GM21737 (cell line): ENCODE results near the gene ANO6.

Source experiments
- ATAC-seq: cut with Tn5 transposase; IDR thresholded peaks from one replicate; pipeline ENCODE4 v1.9.1; 2021; ENCODE audit warnings: mild to moderate bottlenecking, moderate library complexity; ENCODE audit not compliant: unreplicated experiment

Gene ANO6

GRCh38 chr12:45342171-45342570 is 126.3 kb downstream of the ANO6 start:
- ATAC-seq = no peak

DNA sequence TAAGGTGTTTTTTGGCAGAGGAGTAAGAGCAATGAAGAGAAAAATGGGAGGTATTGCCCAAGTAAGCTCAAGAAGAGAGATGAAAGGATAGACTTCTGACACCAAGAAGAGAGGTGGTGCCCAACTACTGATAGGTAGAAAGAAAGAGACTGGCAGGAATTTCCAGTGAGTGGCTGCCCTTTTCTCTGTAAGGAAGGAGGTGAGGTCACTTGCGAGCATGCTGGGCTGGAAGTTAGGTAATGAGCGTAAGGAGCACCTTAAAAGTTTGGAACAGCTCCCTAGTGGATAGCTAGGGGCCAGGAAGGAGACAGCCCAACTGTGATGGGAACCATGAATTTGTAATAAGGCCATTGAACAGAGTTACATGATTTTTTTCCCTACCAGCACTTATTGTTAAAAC is 127.0 kb downstream of the ANO6 start:
- no peak for ATAC-seq

DNA sequence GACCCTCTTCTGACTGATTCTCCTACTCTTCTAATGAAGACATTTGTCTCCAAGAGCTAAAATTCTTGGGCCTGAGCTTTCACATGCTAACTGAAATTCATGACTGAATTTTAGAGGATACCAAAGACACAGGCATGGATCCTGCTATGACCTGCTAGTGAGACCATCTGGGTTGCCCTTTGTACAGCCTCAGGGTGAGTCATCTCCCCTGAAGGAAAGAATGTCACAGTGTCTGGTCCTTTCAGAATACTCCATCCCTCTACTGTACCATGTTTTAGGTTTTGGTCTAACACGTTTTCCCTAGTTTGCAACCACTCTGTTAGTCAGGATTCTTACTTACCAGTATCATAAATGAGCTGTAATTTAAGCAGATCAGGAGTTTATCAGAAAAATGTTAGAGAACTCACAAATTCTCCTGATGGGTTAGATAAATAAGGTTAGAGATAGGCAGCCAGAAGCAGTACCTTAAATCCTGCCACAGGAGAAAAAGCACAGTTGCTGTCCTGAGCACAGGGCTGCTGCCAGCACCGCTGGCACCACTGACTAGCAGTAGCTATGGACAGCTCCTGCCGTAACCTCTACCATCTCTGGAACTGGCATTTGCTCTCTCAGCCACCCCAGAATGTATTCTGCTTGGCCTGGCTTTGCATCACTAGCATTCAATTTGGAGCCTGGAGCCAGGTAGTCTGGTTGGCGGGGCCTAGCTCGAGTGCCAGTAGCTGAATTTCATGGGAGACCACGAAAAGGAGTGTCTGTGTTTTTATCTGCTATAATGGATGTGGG is 127.6 kb downstream of the ANO6 start:
- no peak for ATAC-seq

- ATAC-seq = no peak
Observed at GRCh38 chr12:45348311-45348710, 132.4 kb downstream of the ANO6 start.

DNA sequence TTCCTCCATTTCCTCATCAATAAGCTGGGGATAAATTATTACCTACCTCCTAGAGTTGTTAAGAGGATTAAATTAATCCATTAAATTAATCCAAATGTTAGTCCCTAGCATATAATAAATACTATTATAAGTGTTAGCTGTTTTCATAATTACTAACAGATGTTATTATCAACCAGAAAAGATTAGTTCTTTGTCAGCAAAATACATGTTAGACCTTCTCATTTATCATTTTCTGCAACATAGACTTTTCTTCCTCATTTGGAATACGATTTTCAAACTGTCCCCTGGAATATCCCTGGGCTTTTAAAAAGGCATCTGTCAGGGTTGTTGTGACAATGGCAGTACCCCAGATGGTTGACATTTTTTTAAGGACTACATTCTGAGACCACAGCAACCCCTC is 133.1 kb downstream of the ANO6 start:
- no peak for ATAC-seq

DNA sequence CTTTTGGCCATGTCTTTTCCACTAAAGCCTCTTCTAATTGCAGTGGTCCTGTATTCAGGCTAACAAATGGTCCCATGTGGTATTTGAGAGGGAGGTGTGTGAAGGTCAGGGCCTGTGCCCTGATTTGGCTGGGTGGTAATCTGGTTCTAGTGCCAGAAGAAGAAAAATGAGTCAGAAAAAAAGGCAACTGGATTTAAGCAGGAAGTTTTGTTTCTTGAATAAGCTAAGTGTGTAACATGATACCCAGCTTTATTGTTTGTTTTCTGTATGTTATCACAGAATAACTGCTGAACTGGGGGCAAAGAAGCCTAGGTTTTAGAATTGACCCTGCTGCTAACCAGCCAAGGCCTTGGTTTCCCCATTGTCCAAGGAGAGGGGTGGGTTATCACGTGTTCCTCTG is 134.0 kb downstream of the ANO6 start:
- no peak for ATAC-seq

GRCh38 chr12:45350861-45351260 is 135.0 kb downstream of the ANO6 start:
- ATAC-seq = no peak

DNA sequence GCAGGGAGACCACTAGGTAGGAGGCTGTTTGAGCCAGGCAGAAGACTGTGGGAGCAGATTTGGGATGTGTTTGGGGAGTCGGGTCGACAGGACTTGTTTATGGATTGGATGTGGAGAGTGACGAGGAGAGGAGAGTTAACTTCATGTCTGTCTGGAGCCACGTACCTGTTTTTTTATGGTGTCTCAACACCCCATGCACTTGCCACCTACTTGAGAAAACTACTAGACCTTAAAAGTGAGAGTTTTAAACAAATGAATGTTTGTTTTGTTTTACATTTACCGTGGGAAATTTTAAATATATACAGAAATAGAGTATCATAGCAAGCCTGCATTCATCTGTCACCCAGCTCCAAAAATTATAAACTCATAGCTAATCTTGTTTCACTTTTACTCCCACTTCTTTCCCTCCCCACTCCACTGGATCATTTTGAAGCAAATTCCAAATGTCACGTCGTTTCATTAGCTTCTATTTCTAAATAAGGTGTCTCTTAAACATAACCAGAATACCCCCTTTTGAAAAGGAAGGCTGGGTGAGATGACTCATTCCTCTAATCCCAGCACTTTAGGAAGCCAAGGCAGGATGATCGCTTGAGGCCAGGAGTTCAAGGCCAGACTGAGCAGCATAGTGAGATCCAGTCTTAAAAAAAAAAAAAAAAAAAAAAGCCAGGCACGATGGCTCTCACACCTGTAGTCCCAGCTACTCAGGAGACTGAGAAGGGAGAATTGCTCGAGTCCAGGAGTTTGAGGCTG is 136.2 kb downstream of the ANO6 start:
- no peak for ATAC-seq

DNA sequence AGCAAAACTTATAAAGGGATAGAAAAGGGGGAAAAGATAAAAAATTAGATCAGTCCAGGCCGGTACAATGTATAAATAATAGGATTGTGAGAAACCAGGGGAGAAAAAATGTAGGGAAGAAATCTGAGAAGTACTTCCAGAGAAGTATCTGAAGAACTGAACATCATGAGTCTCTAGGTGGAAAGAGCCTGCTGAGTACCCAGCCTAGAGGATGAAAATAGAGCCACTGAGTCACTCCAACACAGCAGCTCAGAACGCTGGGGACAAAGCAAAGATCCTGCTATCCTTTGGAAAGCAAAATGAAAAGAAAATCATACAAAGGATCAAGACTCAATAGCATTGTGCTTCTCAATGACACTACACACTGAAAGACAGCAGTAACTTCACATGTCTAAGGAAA is 138.0 kb downstream of the ANO6 start:
- no peak for ATAC-seq

GRCh38 chr12:45354399-45354798 is 138.5 kb downstream of the ANO6 start:
- peak; percentile 96 for ATAC-seq

DNA sequence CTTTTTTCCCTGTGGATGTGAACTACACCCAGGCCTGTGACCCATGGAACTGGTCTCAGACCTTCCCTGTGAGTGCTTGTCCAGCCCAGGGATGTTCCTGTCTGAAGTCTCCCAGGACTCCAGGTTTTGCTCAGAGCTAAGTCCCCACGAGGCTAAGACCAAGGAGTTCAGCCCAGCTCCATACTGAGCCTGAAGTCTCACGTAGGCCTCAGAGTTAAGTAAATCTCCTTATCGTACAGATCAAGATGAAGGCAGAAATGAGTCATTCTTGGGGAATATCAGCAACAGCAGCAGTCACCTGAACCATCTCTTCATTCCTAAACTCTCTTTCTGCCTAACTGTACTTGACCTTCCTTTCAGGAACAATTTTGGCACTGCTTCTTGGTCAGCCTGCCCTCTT is 139.8 kb downstream of the ANO6 start:
- no peak for ATAC-seq

DNA sequence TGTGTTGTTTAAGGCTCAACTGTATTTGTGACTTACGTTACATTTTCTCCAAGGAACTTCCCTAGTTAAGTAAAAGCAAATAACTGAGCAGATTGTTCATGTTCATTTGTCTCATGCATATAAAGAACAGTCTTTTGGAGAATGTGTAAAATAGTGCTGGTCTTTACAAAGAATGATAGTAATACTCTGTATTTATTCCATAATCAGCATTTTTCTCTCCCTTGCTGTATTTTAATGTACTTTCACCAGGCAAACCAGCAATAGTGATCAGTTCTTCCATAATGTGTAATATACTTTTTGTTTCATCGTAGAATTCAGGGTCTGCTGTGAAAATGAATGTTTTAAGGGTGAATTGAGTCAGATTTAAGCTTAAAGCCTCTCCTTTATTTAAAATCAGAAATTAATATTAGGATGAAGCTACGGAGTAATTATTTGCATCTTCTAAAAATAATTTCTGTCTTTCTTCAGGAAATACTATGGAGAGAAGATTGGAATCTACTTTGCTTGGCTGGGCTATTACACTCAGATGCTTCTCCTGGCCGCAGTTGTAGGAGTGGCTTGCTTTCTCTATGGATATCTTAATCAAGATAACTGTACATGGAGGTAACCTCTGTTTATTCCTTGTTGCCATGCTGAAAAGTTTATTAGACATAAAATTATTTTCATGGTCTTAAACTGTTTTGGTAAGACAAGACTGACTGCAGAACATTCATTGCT is 141.1 kb downstream of the ANO6 start:
- ATAC-seq = no peak

- no peak for ATAC-seq
Observed at GRCh38 chr12:45357539-45358417, 141.9 kb downstream of the ANO6 start.

DNA sequence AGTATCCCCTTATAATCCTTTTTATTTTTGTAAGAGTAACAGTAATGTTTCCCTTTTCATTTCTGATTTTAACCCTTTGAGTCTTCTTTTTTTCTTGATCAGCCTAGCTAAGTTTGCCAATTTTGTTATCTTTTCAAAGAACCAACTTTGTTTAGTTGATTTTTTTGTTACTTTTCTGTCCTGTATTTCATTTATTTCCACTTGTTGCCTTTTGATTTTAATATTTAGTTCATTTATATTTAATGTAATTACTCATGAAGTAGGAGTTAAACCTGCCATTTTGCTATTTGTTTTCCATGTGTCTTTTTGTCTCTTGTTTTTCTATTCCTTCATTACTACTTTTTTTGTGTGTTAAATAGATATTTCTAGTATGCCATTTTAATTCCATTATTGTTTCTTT is 146.4 kb downstream of the ANO6 start:
- ATAC-seq = no peak

GRCh38 chr12:45363903-45364302 is 148.0 kb downstream of the ANO6 start:
- ATAC-seq = no peak

DNA sequence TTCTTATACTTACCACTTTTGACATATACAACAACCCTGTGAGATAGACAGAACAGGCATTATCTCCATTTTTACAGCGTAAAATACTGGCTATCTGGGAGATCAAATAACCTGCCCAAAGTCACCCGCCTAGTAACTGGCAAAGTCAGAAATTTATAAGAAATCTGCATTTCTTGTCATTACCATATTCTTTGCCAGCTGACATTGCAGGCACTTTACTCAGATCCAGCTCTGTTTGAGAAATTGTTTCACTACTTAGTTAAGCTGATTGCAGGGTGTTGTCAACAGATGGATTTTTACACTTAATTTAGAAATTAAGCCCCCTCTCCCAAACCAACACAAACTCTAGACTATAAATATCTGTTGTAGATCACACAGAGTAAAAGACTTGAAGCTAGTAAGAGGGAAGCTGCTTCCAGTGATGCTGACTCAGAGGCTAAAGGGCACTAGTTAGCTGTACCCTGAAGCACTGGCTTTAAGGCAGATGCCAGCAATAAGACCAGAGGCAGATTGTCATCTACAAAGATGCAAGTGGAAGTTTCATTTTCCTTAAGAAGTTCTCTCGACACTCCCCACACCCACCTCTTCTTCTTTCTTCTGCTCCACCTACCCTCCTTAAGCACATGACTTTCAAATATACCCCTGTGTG is 153.1 kb downstream of the ANO6 start:
- ATAC-seq = no peak

- no peak for ATAC-seq
Observed at GRCh38 chr12:45377815-45378214, 161.9 kb downstream of the ANO6 start.

GRCh38 chr12:45379261-45379660 is 163.4 kb downstream of the ANO6 start:
- ATAC-seq = no peak

DNA sequence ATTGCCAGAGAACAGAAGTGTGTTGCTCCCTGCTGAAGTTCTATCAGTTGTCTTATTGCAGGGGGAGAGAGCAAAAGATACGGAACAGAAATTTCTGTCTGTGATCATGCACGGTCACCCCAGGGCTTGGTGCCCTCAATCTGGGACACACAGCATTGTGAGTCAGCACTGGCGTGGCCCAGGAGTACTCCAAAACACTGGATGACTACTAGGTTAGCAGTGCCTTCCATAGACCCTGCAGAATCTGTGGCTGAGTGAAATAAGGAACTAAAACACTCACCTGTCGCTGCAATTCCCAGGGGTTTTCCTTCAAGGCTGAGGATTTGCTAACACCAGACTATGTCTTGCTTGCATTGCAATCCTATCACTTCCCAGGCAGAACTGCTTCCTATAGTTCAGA is 165.5 kb downstream of the ANO6 start:
- ATAC-seq = no peak

DNA sequence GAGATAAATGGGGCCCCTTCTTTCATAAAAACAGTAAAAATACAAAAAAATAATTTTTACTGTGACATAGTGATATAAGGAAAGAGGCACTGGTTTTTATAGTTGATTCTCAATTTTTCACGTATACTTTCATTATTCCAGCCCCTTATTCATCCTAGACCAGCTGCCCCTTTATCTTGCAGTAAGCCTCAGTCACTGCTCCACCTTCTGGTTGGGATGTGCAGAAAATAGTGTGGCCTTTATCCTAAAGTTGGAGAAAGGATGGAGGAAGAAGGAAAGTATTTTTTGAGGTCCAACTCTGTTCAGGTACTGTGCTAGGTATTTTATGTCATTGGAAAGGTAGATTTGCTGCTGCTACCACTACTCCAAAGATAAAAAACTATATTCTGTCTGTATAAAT is 172.7 kb downstream of the ANO6 start:
- ATAC-seq = no peak
